Cardiac muscle cell (in vitro differentiated cells and primary cell): Measurements from ENCODE around the gene ERAP2. TPM values are rescaled to one million over a fixed set of nuclear protein-coding genes. Genes with fewer than 3 reads are reported as not detected.
"Not testable (repeated sequence)": the region's sequence is repeated elsewhere in the genome, so short reads cannot be mapped to it uniquely, and the experiment has no call there.

Experiments
- DNase-seq, 2 donors: peaks; one replicate each; pipeline versions ENCODE4 v3.0.0 to v3.0.0-alpha.2; 2010 to 2017; ENCODE audit warnings: low read depth in 1 of 2, low spot score in 1 of 2
- H3K27ac ChIP-seq: fragments of 200-600 bp; sonication (generic); 2 replicates; pipeline ENCODE4 v1.5.1; 2016
- H3K27me3 ChIP-seq: fragments of 200-600 bp; sonication (generic); 2 replicates; pipeline ENCODE4 v1.6.0; 2016; ENCODE audit warnings: control low read depth
- H3K36me3 ChIP-seq: fragments of 200-600 bp; sonication (generic); 2 replicates; pipeline ENCODE4 v1.5.1; 2016; ENCODE audit warnings: control low read depth
- H3K4me1 ChIP-seq: fragments of 200-600 bp; sonication (generic); 2 replicates; pipeline ENCODE4 v1.8.1; 2017; ENCODE audit warnings: low read depth, mild to moderate bottlenecking, mixed run types
- H3K4me3 ChIP-seq: fragments of 200-600 bp; sonication (generic); 2 replicates; pipeline ENCODE4 v1.5.1; 2016; ENCODE audit warnings: mild to moderate bottlenecking
- H3K9me3 ChIP-seq: fragments of 200-600 bp; sonication (generic); 2 replicates; pipeline ENCODE4 v1.5.1; 2017; ENCODE audit warnings: low read depth, mild to moderate bottlenecking, control low read depth
- polyA plus RNA-seq: library from polyadenylated mRNA; unstranded; fragments of >200 nt; fragmentation: Nextera tagmentation; extraction: Ambion mirVana; gene quantifications from 2 replicates; pipeline ENCODE4 v1.2.1, GENCODE V29; 2016
- total RNA-seq: library from RNA; depleted of rRNA; stranded (reverse); fragments of >200 nt; gene quantifications from 2 replicates; pipeline ENCODE4 v1.2.3, GENCODE V29; 2016
- TF ChIP-seq, protein P1 (sequence below): IDR thresholded peaks from 2 replicates; pipeline ENCODE4 v1.5.1; 2012; ENCODE audit warnings: low read depth, mild to moderate bottlenecking, low read length

Gene ERAP2
- total and polyA plus RNA-seq, 2 experiments from 2014 or later = 0.35 TPM; not detected in 1

DNA sequence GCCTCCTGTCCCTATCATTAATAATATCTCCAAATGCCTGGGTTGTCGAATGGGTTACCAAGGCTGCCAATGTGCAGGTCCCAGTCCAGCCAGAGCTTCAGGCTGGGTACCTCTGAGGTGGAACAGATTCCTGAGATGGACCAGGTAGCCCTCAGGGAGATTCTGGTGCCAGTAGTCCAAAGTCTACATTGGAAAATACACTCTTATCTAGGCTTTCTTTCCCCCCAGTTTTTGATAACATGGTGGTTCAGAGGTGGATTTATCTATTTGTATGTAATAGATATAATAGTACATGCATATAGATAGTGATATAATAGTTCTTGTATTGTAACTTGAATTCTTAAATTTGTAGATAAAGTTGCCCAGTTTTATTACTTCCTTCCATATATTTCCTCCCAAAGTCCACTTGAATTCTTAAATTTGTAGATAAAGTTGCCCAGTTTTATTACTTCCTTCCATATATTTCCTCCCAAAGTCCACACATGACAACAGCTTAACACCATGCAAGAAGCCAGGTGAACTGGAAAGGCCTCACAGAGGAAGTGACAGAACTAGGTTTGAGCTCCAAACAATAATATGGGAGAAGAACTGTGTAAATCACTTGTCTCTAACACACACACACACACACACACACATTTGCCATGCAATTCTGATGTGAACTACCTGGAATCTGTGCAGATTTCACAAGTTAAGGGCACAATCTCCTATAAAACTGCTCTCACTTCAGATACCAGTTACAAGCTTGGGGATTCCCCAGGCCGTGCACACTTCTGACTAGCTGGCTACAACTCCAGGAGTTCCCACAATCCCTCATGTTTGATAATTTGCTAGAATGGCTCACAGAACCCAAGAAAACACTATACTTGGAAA lies 37.9 kb upstream of the ERAP2 start:
- Histone ChIP-seq H3K9me3 (no peaks in the 10 kb centered on the region), H3K4me3 (no peak overlapping the region), H3K36me3 (no peaks in the 10 kb centered on the region), H3K27ac (no peak overlapping the region), H3K4me1 (no peaks in the 10 kb centered on the region), H3K27me3 (no peaks in the 10 kb centered on the region)
- DNase-seq = no peak
- TF ChIP-seq, protein P1, sequence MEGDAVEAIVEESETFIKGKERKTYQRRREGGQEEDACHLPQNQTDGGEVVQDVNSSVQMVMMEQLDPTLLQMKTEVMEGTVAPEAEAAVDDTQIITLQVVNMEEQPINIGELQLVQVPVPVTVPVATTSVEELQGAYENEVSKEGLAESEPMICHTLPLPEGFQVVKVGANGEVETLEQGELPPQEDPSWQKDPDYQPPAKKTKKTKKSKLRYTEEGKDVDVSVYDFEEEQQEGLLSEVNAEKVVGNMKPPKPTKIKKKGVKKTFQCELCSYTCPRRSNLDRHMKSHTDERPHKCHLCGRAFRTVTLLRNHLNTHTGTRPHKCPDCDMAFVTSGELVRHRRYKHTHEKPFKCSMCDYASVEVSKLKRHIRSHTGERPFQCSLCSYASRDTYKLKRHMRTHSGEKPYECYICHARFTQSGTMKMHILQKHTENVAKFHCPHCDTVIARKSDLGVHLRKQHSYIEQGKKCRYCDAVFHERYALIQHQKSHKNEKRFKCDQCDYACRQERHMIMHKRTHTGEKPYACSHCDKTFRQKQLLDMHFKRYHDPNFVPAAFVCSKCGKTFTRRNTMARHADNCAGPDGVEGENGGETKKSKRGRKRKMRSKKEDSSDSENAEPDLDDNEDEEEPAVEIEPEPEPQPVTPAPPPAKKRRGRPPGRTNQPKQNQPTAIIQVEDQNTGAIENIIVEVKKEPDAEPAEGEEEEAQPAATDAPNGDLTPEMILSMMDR = no peak

DNA sequence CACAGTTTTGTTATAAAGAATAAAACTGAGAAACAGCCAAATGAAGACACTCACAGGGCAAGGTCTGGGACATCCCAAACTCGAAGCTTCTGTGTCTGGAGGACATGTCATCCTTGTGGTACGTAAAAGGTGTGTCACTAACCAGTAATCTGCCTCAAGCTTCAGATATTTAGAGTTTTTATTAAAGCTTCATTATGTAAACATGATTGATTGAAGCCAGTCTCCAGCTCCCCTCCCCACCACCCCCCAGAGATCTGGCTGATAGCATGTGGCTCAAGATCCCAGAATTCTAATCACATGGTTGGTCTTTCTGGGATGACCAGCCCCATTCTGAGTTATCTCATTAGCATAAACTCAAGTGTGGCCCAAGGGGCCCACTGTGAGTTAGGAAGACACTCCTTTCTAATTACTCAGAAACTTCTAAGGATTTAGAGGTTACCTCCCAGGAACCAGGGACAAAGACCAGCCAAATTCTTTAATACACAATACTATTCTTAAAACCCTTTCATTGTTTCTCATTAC lies 37.2 kb upstream of the ERAP2 start:
- TF ChIP-seq, protein P1 = no peak
- Histone ChIP-seq H3K27me3 (no peaks in the 10 kb centered on the region), H3K4me1 (no peaks in the 10 kb centered on the region), H3K27ac (no peak overlapping the region), H3K9me3 (no peaks in the 10 kb centered on the region), H3K36me3 (no peaks in the 10 kb centered on the region), H3K4me3 (no peak overlapping the region)
- no peak for DNase-seq

DNA sequence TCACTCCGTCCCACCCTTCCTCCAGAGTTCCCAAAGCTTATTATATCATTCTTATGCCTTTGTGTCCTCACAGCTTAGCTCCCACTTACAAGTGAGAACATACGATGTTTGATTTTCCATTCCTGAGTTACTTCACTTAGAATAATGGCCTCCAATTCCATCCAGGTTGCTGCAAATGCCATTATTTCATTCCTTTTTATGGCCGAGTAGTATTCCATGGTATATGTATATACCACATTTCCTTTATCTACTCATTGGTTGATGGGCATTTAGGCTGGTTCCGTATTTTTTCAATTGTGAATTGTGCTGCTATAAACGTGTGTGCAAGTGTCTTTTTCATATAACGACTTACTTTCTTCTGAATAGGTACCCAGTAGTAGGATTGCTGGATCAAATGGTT lies 34.4 kb upstream of the ERAP2 start:
- H3K9me3 ChIP-seq, H3K36me3 ChIP-seq, H3K27ac ChIP-seq, H3K27me3 ChIP-seq, DNase-seq, H3K4me1 ChIP-seq, H3K4me3 ChIP-seq: not testable (repeated sequence)

DNA sequence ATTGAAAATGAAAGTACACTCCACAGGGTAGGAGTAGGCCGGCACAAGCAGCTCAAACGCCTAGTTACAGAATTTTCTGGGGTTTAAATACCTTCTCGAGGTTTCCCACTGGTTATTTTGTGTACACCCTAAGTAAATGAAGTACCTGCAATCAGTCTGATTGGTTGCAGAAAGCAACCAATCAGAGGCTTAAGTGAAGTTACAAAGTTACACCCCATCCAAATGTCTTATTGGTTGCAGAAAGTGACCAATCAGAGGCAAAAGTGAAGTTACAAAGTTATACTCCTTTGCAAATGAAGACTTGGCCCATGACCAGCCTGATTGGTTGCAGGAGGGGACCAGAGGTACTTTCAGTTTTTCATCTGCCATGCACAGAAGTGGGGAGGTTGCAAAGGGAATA lies 33.2 kb upstream of the ERAP2 start:
- Histone ChIP-seq H3K4me3 (no peak overlapping the region), H3K27ac (no peak overlapping the region), H3K4me1 (no peaks in the 10 kb centered on the region), H3K9me3 (no peaks in the 10 kb centered on the region), H3K27me3 (no peaks in the 10 kb centered on the region), H3K36me3 (no peaks in the 10 kb centered on the region)
- TF ChIP-seq, protein P1 = no peak
- DNase-seq = no peak

DNA sequence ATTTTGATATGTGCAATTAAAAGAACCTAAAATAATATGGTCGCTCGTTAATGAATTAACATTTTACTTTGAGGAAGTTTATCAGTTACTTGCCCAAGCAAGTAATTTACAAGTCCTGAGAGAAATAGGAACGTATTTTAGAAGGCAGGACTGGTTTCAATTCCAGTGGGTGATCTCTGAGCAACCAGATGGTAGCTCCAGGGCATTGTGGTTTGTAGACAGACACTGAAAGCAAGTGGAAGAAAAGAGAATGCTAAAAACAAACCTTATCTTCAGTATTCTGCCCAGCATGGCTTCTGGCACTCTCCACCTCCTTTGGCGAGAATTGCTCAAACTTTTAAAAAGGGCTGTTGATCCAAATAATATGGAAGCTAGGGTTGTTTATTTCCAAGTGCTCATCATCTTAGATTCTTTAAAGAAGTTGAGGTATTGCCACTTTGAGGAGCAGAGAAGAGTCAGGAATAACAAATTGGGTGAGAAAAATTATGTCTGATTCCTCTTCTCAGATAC lies 31.8 kb upstream of the ERAP2 start:
- Histone ChIP-seq H3K4me1 (no peaks in the 10 kb centered on the region), H3K9me3 (no peaks in the 10 kb centered on the region), H3K4me3 (no peak overlapping the region), H3K27ac (no peak overlapping the region), H3K27me3 (no peaks in the 10 kb centered on the region), H3K36me3 (no peaks in the 10 kb centered on the region)
- TF ChIP-seq, protein P1 = no peak
- no peak for DNase-seq
